Ovary (tissue), 3 donors: ENCODE data around the gene SPIB.

Source experiments
- CTCF ChIP-seq, 3 donors: fragments of 450-650 bp in 2 of 3; fragments of 200-600 bp in 1 of 3; IDR thresholded peaks; one replicate each; pipeline versions ENCODE4 v1.5.1 to v1.8.0; 2016 to 2022; ENCODE audit warnings: antibody characterized with exemption in 3 of 3, mild to moderate bottlenecking in 1 of 3
- POLR2A ChIP-seq: fragments of 450-650 bp; IDR thresholded peaks from one replicate; pipeline ENCODE4 v1.6.1; 2017; ENCODE audit warnings: antibody characterized with exemption, mild to moderate bottlenecking, moderate library complexity
- donor health status: DM: no; HTN: no; CAD: no.

DNA sequence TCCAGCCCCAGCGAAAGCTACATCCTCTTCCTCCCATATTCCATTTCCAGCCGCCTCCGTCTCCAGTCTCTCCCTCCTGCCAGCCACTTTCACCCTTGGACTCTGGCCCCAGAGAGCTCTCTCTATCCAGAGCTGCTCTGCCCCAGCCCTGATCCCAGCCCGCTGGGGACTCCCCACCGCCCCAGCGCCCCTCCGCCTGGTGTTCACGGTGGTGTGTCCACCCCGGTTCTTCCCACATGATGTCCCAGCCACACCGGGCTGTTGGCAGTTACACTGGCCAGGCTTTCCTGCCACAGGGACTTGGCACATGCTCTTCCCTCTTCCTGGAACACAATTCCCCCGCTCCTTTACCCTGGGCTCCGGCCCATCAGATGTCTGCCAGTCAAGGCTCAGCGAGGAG lies 46.3 kb downstream of the SPIB start:
- TF ChIP-seq CTCF (IDR thresholded peaks at IDR 0.05) (no peak), POLR2A (no peak)
